Dedifferentiated amniotic fluid mesenchymal stem cell (primary cell): ENCODE results near the gene PDGFB.
A peak's percentile ranks its signal among the peaks of the same experiment; 100 is the strongest.

Experiments
- DNase-seq: peaks from one replicate; pipeline ENCODE4 v3.0.0-alpha.2; 2016; ENCODE audit errors: extremely low spot score

The PDGFB gene

DNA sequence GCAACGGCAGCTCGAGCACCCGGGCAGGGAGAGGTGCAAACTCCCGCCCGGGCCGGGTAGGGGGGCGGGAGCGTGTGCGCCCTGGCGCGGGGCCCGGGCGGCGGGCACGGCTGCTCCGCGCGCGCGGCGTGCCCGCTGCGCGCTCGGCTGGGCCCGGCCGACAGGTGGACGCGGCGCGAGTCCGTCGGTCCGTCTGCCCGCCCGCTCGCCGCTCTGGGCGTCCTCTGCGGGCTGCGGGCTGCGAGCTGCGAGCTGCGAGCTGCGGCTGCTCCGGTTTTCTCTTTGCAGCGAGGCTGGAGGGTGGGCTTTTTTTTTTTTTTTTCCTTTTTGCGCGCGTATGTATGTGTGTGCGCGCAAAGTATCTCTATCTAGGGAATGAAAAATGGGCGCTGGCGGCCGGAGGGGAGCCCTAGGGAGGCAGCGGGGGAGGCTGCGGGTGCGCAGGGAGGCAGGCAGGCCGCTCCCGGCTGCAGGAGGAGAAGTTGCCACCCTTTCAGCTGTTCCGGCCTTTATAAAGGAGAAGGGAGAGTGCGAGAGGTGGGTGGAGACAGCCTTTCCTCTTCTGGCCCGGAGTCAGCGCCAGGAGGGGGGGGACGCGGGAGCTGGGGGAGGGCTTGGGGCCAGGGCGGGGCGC, at the start of gene PDGFB:
TSS of gene PDGFB (minus strand) at position 487 of the 634 bp plus-strand sequence. CDS start 1,019 bp downstream, outside the sequence.
- DNase-seq = no peak

DNA sequence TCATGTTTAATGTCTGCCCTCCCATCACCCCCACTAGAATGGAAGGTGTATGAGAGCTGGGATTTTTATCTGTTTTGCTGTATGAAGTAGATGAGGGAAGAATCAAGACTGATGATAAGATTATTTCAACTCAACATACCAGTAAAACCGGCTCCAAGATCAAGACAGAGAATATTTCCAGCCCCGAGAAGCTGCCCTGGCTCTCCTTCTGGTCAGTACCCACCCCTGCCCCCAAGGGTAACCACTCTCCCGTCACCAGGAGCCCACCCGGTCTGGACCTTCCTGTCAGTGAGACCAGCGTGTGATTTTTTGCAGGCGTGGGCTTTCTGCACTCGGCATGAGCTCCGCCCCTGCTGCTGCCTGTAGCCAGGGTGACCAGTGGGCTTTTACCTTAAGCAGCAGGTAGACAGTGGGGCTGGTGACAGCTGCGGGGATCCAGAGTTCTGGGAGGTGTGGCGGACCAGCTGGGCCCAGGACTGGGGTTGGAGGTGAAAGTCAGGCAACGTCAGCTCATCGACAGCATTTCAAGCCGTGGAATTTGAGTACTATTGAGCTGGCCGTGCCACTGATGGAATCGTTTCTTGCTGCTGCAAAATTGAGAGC, 49.1 kb upstream of the PDGFB start:
- no peak for DNase-seq

DNA sequence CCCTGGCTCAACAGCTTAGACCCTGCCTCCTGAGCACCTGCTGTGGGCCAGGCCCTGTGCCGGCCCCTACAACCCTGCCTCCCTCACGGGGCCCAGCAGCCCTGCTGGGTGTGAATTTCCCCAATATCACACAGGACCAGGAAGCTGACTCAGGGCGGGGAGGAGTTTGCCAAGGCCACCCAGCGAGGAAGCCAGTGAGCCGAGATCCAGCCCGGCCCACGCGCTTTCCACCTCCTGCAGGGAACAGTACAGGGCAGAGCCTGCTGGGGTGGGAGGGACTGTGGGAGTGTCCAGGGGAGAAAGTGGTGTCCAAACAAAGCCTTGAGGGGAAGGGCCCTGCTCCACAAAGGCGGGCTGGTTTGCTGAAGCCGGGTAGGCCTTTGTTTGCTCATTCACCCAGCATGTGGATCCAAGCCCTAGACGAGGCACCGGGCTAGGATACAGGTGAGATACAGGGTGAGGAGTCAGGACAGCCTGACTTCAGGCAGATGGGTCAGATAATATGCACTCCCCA, 47.8 kb upstream of the PDGFB start:
- peak; percentile 61 for DNase-seq

DNA sequence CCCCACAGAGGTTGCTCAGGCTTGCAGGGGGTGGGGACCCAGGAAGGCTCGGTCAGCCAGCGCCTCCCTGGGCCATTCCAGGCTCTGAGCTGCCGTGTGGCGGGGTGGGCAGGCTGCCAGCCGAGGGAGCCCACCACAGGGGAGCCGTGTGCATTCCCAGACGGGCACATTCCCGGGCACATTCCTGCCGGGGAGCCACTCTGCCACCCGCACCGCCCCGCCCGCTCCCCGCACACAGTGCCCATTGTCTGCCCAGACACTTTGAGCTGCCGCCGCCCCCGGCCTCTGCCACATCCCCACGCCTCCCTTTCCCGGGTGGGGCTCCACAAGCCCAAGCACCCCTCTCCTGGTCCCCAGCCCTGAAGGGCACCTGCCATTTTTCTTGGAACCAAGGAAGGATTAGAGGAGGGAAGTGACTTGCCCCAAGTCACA, 47.3 kb upstream of the PDGFB start:
- DNase-seq = no peak

DNA sequence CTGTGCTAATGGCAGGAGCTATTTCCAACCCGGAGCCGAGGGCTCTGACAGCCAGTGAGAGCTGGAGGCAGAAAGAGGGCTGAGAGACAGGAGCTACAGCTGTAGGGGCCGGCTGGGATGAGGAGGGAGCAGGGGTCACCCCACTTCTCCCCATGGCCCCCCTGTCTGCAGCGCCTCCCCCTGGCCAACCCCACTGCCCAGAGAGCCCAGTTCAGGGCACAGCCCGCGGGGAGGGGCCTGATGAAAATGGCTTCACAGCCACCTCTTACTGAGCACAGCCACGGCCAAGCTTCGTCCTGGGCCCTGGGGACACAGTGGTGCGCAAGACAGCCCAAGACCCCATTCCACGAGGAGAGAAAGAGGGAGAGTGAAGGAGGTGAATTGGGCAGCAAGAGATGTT, 46.7 kb upstream of the PDGFB start:
- DNase-seq = no peak

DNA sequence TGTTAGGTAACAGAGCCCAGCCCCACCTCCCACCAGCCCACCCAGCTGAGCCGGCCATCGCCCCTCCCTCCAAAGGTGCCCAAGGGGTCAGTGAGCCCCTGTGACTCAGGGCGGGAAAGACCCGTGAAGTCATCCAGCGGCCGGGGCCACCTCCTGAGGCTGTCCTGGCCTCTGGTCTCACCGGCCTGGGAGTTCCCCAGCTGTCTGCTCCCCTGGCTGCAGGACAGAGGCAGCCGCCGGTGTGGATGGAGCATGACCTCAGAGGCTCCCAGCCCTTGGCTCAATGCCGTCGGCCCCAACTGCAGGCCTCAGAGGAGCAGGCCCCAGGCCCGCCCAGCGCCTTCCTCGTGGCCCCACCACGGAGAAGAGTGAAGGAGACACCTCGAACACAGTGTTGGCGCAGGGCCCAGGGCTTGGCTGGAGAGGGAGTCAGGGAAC, 46.0 kb upstream of the PDGFB start:
- DNase-seq = no peak

DNA sequence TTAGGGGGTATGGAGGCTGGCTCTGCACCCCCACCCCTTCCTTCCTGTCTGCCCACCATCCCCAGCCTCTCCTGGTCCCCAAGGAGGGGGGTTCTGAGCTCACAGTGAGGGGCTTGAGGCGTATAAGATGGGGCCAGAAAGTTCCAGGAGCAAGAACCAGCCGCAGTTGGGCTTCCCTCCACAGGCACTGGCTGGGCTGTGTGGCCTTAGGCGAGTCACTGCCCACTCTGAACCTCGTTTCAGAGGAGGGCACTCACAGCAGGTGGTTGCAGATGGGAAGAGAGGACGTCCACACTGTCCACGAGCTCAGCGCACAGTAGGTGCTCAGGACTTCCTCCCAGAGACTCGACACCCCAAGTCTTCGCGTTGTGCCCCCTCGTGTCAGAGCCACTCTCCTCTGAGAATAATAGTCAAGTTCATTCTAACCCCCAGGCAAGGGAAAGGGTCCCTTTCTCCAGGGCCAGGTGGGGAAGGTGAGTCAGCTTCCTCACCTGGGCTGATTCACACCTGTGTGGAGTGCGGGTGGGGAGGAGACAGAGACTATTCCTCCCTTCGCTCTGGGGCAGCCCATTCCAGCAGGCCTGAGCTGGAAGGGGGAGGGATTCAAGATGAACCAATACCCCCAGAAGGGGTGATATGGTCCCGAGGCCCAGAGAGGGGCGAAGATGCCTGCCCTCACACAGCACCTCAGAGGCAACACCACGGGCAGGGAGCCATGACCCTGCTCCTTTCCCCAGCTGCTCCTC, 45.4 kb upstream of the PDGFB start:
- DNase-seq = no peak

DNA sequence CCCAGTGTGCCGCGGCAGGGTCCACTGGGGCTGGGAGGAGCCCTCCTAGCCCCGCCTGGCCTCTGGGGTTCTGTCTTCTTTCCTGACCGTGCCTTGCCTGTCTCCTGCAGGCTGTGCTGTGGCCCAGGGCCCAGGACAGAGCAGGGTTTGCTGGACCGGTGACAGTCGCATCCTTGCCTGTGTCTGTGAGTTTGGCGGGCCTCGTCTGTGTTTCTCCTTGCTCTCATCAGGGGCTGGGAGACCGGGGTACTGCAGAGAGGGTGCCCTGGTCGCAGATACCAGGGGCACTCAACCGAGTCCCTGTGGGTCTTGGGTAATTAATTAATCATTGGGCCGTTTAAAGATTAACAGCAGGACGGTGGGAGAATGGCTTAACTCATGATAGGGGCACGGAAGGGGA, 44.8 kb upstream of the PDGFB start:
- no peak for DNase-seq

DNA sequence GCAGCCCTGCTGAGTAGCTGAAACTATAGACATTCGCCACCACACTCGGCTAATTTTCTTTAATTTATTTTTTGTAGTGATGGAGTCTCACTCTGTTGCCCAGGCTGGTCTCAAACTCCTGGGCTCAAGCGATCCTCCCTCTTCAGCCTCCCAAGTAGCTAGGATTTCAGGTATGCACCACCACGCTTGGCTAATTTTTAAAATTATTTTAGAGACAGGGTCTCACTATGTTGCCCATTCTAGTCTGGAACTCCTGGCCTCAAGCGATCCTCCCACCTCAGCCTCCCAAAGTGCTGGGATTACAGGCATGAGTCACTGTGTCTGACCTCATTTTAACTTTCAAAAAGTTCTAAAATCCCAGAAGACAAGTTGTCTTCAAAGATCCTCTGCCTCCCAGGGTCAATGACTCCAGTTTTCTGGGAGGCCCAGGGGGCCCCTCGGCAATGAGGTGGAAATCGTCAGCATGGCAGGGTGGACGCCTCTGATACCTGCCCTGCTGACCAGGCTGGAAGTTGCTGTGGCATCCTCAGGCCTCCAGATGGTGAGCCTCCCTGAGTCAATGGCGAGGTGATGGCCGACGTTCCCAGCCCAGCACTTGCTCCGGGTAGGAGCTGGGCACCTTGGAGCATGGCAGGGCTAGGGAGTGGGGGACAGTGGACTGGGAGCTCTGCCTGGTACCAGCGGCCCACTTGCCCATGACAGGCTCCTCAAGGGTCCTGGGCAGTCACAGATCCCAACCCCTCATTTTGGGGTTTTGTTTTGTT, 43.5 kb upstream of the PDGFB start:
- DNase-seq = no peak

DNA sequence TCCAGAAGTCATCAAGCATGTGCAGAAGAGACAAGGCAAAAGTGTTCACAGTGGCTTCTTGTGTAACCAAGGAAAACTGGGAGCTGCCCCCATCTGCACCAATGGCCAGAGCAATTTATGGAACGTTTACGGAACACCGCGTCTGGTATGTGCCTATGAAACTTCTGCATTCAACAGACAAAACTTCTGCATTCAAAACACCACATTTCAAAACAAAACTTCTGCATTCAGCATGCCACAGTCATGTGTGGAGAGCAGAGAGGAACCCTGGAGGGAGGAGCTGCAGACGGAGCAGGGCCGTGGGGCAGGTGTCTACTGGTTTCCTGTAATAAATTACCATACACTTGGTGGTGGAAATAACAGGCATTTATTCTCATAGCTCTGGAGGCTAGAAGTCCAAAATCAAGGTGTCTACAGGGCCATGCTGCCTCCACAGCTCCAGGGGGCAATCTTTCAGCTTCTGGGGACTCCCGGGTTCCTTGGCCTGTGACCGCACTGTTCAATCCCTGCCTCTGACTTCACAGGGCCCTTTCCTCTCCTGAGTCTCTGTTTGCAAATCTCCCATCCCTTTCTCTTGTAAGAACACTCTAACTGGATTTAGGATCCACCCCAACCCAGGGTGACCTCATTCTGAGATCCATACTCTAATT, 42.4 kb upstream of the PDGFB start:
- DNase-seq = no peak

DNA sequence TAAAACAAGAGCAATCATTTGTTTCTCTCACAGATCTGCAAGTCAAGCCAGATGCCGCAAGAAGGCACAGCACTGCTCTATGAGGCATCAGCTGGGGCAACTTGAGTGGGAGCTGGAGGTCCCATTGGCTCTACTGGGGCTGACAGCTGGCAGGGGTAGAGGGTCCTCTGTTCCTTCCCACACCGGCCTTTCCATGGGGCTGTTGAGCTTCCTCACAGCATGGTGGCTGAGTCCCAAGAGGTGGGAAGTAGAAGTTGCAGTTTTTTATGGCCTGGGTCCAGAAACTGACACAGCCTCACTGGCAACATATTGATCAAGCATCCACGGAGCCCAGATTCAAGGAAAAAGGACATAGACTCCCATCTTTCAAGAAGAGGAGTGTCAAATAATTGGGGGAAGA, 40.2 kb upstream of the PDGFB start:
- DNase-seq = no peak

DNA sequence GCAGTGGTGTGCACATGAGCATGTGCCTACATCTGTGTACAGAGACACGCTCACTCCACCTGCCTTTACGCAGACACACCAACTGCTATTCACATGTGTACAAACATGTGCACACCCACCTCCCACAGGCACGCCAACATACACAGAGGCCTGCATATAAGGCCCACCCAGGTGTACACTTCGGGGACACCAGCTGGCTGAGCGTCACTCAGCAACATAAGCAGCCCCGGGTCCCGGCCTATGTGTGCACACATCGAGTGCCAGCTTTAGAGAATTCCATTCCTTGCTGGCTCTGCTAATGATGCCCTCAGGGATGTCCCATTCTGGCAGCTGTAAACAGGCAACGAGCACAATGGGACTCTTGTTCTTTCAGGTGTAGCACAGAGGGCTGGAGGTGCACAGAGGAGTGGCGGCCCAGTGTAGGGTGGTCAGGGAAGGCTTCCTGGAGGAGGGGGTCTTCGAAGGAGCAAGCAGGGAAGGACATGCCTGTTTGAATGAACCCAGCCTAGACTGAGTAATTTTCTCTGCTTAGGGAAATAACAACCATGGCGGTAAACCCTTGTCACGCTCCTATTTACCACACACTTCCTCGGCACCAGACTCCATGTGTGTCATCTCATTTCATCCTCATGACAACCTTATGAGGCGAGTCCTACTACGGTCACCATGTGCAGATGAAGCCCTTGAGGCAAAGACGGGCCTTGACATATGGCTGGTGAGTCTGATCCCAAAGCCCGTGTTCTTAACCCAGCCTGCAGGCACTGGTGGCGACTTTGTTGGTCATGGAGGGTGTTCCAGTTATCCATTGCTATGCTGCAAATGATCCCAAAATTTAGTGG, 39.6 kb upstream of the PDGFB start:
- no peak for DNase-seq

DNA sequence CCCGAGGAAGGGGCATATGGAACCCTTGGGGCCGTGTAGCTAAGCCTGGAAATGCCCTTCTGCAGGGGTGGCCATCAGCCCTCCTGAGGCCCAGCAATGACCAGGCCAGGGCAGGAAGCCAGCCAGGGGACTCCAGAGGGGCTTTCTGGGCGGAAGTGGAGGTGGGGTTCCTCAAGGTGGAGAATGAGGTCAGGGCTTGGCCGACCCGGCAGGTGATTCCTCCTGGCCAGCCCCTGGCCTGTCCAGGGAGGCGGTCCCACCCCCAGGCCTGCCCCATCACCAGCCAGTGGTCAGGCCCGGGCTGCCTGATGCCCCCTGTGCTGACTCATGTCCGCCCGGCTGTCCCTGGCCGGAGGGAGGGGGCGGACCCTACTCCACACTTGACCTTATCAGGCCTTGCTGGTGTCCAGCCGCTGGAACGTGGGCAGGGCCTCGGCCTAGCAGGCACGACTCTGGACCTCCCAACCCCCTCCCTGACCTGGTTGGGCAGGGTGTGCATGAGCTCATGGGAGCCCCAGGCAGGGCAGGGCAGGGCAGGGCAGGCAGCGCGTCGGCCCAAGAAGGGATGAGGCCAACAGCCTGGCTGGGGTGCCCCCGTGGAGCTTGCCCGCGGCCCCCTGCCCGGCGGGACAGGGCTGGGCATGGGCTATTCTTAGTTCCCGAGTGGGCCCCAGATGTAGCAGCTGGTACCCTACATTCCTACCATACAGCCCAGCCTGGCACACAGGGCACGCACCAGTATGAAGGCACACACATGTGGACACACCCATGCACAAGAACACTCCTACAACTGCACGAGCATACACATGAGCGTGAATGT, 38.8 kb upstream of the PDGFB start:
- no peak for DNase-seq

DNA sequence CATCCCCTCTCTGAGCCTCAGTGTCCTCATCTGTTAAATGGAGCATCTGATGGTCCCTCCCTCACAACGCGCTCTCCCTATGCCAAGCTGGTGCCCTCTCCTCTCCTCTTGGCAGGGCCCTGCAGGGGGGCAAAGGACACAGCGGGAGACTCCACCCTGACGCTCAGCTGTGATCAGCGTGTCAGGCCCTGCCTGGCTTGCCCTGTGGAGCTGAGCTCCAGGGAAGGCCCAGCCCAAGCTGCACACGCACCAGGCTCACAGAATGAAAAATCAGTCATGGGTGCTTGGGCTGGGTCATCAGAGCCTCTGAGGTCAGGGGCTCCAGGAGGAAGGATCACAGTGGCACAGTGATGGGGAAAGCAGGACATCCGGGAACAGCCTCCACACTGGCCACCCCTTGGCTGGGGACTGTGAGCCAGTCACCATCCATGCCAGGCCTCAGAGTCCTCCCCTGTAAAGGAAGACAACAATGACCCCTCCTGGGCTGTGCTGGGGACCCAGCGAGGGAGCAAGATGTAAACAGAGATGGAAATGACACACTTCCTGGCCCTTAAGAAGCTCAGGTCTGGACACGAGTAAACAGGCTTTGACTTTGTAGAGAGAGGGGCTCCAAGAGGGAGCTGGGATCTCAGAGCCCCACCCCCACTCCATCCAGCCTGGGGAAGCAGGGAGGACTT, 38.0 kb upstream of the PDGFB start:
- no peak for DNase-seq

DNA sequence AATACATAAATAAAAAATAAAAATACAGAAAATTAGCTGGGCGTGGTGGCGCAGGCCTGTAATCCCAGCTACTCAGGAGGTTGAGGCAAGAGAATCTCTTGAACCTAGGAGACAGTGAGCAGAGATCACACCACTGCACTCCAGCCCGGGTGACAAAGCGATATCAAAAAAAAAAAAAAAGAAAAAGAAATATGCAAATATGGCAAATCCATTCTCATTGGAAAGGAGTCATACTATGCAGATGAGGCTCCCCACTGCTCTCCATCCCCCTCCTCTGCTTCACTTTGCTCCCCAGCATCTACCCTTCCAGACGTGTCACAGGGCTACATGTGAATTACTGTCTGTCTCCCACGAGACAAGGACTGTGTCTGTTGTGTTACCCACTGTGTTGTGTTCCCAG, 36.3 kb upstream of the PDGFB start:
- DNase-seq = no peak

DNA sequence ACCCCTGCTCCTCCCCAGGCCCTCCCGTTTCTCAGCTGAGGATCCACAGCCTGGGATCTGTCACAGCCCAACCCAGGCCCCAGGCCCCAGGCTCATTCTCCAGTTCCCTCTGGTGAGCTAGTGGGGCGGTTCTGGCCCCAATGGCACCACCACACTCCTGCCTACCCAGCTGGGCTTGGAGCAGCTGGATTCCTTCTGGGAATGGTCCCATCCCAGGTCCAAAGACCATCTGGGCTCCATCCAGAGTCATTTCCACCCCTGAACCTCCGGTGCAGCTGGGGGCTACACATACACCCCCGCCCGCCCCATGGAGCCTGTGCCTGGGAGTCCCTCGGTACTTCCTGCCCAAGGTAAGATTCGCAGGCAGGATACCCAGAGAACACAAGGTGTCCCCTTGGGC, 35.5 kb upstream of the PDGFB start:
- no peak for DNase-seq

DNA sequence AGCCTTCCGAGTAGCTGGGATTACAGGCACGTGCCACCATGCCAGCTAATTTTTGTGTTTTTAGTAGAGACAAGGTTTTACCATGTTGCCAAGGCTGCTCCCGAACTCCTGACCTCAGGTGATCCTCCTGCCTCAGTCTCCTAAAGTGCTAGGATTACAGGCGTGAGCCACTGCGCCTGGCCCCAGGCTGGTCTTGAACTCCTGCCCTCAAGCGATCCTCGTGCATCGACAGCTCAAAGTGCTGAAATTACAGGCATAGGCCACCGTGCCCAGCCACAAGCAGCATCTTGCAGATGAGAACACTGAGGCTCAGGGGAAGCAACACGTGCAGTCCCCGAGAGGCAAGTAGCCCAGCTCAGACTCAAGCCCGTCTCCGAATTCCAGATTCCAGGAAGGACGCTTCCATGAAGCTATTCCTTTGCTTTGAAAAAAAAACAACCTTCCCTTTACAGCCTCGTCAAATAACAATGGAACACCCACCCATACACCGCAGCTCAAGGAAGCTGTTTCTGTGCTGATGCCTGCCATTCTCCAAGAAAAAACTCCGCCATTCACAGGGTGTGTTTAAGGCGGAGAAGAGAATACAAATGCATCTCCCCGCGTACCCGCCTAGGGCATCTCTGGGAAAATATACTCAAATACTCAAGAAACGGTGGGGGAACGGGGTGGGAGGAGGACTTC, 34.5 kb upstream of the PDGFB start:
- no peak for DNase-seq

DNA sequence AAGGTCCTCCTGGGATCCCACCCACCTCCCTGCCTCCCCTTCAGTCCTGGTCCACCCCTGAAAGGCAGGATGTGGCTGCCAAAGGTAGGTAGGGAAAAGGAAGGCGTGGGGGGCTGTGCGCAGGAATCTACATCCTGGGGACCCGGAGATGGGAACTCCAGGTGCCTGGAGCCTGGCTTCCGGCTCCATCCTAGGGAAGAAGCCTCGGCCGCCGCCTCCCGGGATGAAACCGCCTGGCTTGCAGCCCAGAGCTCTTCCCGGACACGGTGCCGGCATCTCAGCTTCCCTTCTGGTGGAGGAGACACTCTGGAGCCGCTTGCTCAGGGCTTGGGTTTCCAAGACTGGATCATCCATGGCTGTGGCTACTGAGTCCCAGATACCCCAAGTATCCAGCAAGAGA, 33.3 kb upstream of the PDGFB start:
- no peak for DNase-seq

DNA sequence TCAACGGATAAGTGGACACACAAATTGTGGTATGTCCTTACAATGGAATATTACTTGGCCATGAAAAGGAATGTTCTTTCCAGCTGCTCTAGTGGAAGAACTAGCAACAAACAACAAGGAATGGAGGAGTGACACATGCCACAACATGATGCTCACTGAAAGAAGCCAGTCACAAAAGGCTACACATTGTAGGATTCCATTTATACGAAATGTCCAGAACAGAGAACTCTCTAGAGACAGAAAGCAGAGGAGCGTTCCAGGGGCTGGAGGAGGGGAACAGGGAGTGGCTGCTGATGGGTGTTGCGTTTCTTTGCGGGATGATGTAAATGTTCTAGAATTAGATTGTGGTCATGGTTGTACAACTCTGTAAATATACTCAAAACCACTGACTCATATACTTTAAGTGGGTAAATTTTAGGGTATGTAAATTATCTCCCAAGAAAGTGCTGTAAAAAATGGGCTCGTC, 32.4 kb upstream of the PDGFB start:
- DNase-seq = peak; percentile 82
